ENCODE results near the gene LYSMD2. TPM values are rescaled to one million over a fixed set of nuclear protein-coding genes. Genes with fewer than 3 reads are reported as not detected.

The LYSMD2 gene
- total RNA-seq, 3 donors from 2014 or later (not counting 1 experiment from before 2014, with no cell fraction given) = 8.1 to 13.6 (median 8.6) TPM

DNA sequence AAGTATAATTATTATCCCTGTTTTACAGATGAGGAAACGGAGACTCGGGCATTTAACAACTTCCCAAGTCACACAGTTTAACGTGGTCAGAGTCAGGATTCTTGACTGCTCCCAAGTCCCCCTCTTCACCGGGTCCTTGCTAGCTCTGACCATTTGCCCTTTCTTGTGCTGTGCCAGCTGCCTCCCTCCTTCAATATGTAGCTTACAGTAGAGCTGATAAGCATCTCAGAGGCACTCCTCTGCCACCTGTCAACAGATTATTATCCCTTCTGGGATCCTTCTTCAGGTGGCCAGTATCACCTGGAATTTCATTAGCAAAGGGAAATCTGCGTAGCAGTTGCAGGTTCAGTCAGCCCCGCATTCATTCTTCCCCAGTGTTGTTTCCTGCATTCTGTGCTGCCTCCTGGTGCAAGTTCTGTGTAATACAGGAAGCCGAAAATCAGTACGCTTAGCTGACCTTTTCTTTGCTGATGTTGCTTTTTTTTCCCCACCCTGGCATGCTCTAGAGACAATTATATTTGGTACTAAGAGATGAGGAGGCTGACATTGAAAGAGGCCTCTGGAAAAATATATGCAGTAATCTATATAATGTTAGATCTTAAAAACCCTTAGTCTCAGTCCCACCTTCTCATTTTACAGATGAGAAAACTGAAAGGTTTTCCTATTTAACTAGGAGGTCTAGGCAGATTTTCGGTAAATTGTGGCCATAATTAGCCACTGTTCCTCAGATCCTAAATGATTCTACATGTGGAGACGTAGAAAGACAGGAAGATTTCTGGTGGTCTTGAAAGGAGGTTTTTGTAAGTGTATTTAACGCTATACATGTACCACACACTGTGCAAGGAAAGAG is 38.7 kb upstream of the LYSMD2 start:
- intact Hi-C loops (cut with micrococcal nuclease) = loop anchor here (1.0 to 2.0 kb wide), 2 partner anchors 41 to 126 kb away; no protein-coding TSS in a partner anchor
- Histone ChIP-seq H3K36me3 (ENCODE audit: control insufficient read depth, insufficient read depth, low read length) (no peaks in the 10 kb centered on the region), H3K9me3 (ENCODE audit: control insufficient read depth, insufficient read depth, low read length) (no peaks in the 10 kb centered on the region), H3K27me3 (ENCODE audit: control insufficient read depth, insufficient read depth, low read length) (no peaks in the 10 kb centered on the region), H3K4me1 (ENCODE audit: control insufficient read depth, insufficient read depth, low read length) (no peaks in the 10 kb centered on the region), H3K27ac (ENCODE audit: low read length) (no peak overlapping the region), H3K4me3 (ENCODE audit: low read length) (no peak overlapping the region)
- H3K4me3 Mint-ChIP-seq = no peak overlapping the region
- ATAC-seq (peak; percentile 66 to 71 (median 69)), DNase-seq (peak; percentile 25 to 77)
- no peaks in the 10 kb centered on the region for H3K27me3 Mint-ChIP-seq (ENCODE audit: low read depth in 2 of 2)
- no peak overlapping the region for H3K27ac Mint-ChIP-seq
- no peaks in the 10 kb centered on the region for H3K9me3 Mint-ChIP-seq
- no peaks in the 10 kb centered on the region for H3K4me1 Mint-ChIP-seq
- no peaks in the 10 kb centered on the region for H3K36me3 Mint-ChIP-seq
- WGBS (ENCODE audit: insufficient coverage) = 70% methylated on average over 11 of the region's 11 CpGs
- TF ChIP-seq CTCF (IDR thresholded peaks at IDR 0.05) = peak; percentile 66

GRCh38 chr15:51774916-51775315 is 37.5 kb upstream of the LYSMD2 start:
- Mint-ChIP-seq H3K9me3 (no peaks in the 10 kb centered on the region), H3K27ac (no peak overlapping the region), H3K36me3 (no peaks in the 10 kb centered on the region), H3K4me3 (no peak overlapping the region), H3K27me3 (ENCODE audit: low read depth in 2 of 2) (no peaks in the 10 kb centered on the region), H3K4me1 (no peaks in the 10 kb centered on the region)
- no peak for ATAC-seq
- Histone ChIP-seq H3K27ac (ENCODE audit: low read length) (no peak overlapping the region), H3K9me3 (ENCODE audit: control insufficient read depth, insufficient read depth, low read length) (no peaks in the 10 kb centered on the region), H3K27me3 (ENCODE audit: control insufficient read depth, insufficient read depth, low read length) (no peaks in the 10 kb centered on the region), H3K4me1 (ENCODE audit: control insufficient read depth, insufficient read depth, low read length) (no peaks in the 10 kb centered on the region), H3K36me3 (ENCODE audit: control insufficient read depth, insufficient read depth, low read length) (peaks cover 2% of the 10 kb centered on the region), H3K4me3 (ENCODE audit: low read length) (no peak overlapping the region)
- WGBS (ENCODE audit: insufficient coverage) = 93% methylated on average over 3 of the region's 3 CpGs
- intact Hi-C loops (cut with micrococcal nuclease) = no loop called here
- DNase-seq = no peak
- TF ChIP-seq CTCF (IDR thresholded peaks at IDR 0.05) = no peak

- Histone ChIP-seq H3K27ac (ENCODE audit: low read length) (no peak overlapping the region), H3K27me3 (ENCODE audit: control insufficient read depth, insufficient read depth, low read length) (no peaks in the 10 kb centered on the region), H3K4me3 (ENCODE audit: low read length) (no peak overlapping the region), H3K9me3 (ENCODE audit: control insufficient read depth, insufficient read depth, low read length) (no peaks in the 10 kb centered on the region), H3K36me3 (ENCODE audit: control insufficient read depth, insufficient read depth, low read length) (peaks cover 2% of the 10 kb centered on the region), H3K4me1 (ENCODE audit: control insufficient read depth, insufficient read depth, low read length) (peaks cover 6% of the 10 kb centered on the region)
- no peaks in the 10 kb centered on the region for H3K9me3 Mint-ChIP-seq
- no peak overlapping the region for H3K4me3 Mint-ChIP-seq
- DNase-seq = no peak
- WGBS (ENCODE audit: insufficient coverage) = 78% methylated on average over 1 of the region's 1 CpG
- intact Hi-C loops (cut with micrococcal nuclease) = no loop called here
- H3K27me3 Mint-ChIP-seq (ENCODE audit: low read depth in 2 of 2) = no peaks in the 10 kb centered on the region
- ATAC-seq = no peak
- H3K36me3 Mint-ChIP-seq = no peaks in the 10 kb centered on the region
- TF ChIP-seq CTCF (IDR thresholded peaks at IDR 0.05) = no peak
- H3K4me1 Mint-ChIP-seq = peaks cover 0 to 6% of the 10 kb centered on the region in 2 donors
- no peak overlapping the region for H3K27ac Mint-ChIP-seq
These were observed 34.3 kb upstream of the LYSMD2 start for GRCh38 chr15:51771773-51772172.
